ENCODE data around the gene CADM2. TPM values are rescaled to one million over a fixed set of nuclear protein-coding genes. Genes with fewer than 3 reads are reported as not detected.

Gene CADM2
- total RNA-seq, 1 experiment from 2014 or later: 10.9 TPM

DNA sequence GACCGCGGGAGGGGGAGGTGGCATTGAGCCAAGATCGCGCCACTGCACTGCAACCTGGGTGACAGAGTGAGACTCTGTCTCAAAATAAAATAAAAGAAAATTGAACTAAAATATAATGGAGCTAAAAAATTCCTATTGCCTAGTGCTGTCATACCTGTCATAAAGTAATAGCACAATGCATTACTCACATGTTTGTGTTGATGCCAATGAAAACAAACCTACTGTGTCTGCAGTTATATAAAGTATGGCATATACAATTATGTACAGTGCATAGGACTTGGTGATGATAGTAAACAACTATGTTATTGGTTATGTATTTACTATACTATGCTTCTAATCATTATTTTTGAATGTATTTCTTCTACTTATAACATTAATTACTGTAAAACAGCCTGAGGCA lies 411.6 kb downstream of the CADM2 start:
- H4K91ac ChIP-seq (ENCODE audit: insufficient read length, low read depth, low read length): no peak overlapping the region
- DNase-seq: no peak
- no peak overlapping the region for H2BK5ac ChIP-seq (ENCODE audit: insufficient read length, low read length)
- H2BK120ac ChIP-seq (ENCODE audit: low read depth, low read length, poor library complexity, severe bottlenecking): no peak overlapping the region
- no peak overlapping the region for H3K18ac ChIP-seq (ENCODE audit: insufficient read length, low read depth, low read length)
- Mint-ChIP-seq H3K27me3 (ENCODE audit: low read depth) (no peaks in the 10 kb centered on the region), H3K27ac (no peak overlapping the region), H3K4me1 (no peaks in the 10 kb centered on the region), H3K9me3 (no peaks in the 10 kb centered on the region), H3K36me3 (ENCODE audit: insufficient read depth in 1 of 3, low read depth in 3 of 3) (no peaks in the 10 kb centered on the region), H3K4me3 (no peak overlapping the region)
- TF ChIP-seq, protein P1, sequence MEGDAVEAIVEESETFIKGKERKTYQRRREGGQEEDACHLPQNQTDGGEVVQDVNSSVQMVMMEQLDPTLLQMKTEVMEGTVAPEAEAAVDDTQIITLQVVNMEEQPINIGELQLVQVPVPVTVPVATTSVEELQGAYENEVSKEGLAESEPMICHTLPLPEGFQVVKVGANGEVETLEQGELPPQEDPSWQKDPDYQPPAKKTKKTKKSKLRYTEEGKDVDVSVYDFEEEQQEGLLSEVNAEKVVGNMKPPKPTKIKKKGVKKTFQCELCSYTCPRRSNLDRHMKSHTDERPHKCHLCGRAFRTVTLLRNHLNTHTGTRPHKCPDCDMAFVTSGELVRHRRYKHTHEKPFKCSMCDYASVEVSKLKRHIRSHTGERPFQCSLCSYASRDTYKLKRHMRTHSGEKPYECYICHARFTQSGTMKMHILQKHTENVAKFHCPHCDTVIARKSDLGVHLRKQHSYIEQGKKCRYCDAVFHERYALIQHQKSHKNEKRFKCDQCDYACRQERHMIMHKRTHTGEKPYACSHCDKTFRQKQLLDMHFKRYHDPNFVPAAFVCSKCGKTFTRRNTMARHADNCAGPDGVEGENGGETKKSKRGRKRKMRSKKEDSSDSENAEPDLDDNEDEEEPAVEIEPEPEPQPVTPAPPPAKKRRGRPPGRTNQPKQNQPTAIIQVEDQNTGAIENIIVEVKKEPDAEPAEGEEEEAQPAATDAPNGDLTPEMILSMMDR (conservative IDR thresholded peaks at IDR 0.05): no peak
- no peaks in the 10 kb centered on the region for H3K79me2 ChIP-seq (ENCODE audit: insufficient read depth, low read length)
- no peak overlapping the region for H3K4me2 ChIP-seq (ENCODE audit: insufficient read depth, insufficient read length, low read length)
- H2BK12ac ChIP-seq (ENCODE audit: insufficient read length, low read depth, low read length): no peak overlapping the region
- H3K56ac ChIP-seq (ENCODE audit: insufficient read length, low read depth, low read length): no peak overlapping the region
- H3K23me2 ChIP-seq (ENCODE audit: insufficient read length, low read depth, low read length, poor library complexity, severe bottlenecking): no peaks in the 10 kb centered on the region
- H4K5ac ChIP-seq (ENCODE audit: insufficient read length, low read depth, low read length): no peak overlapping the region
- H3K79me1 ChIP-seq (ENCODE audit: insufficient read depth, low read depth, low read length, poor library complexity, severe bottlenecking): no peaks in the 10 kb centered on the region
- no peak overlapping the region for H3K9ac ChIP-seq (ENCODE audit: extremely low read depth, insufficient read length, low read length)
- no peak overlapping the region for H3T11ph ChIP-seq (ENCODE audit: low read length)
- no peak overlapping the region for H3K14ac ChIP-seq (ENCODE audit: insufficient read depth, low read length)
- no peak overlapping the region for H2BK20ac ChIP-seq (ENCODE audit: low read depth, low read length, poor library complexity, severe bottlenecking)
- H3K27ac ChIP-seq (ENCODE audit: insufficient read length, low read depth, low read length): no peak overlapping the region
- no peak overlapping the region for H4K8ac ChIP-seq (replicated peaks; ENCODE audit: insufficient read length, low read depth, low read length)
- no peaks in the 10 kb centered on the region for H3K4me1 ChIP-seq (ENCODE audit: insufficient read depth, low read length)
- no peaks in the 10 kb centered on the region for H3K27me3 ChIP-seq (ENCODE audit: insufficient read depth, low read length)
- H4K20me1 ChIP-seq (ENCODE audit: control insufficient read depth, insufficient read depth, insufficient read length): no peaks in the 10 kb centered on the region
- H3K23ac ChIP-seq (ENCODE audit: insufficient read length, low read depth, low read length): no peak overlapping the region
- H3K9me3 ChIP-seq (ENCODE audit: control insufficient read depth, low read depth, low read length): no peaks in the 10 kb centered on the region
- H2BK15ac ChIP-seq (ENCODE audit: low read depth, low read length): no peak overlapping the region
- H3K4ac ChIP-seq (ENCODE audit: low read depth, low read length): no peak overlapping the region
- no CpG with 5 or more reads among the region's 4 CpGs for WGBS (ENCODE audit: extremely low coverage, insufficient read length, low lambda C conversion rate)
- no peak overlapping the region for H2AK5ac ChIP-seq (ENCODE audit: insufficient read length, low read length)
- H2AFZ ChIP-seq (ENCODE audit: low read length): no peak overlapping the region

Measured in H9 (cell line).